Large intestine (tissue), 12 donors: ENCODE data around the gene OSBPL7. TPM values are rescaled to one million over a fixed set of nuclear protein-coding genes. Genes with fewer than 3 reads are reported as not detected.
A peak's percentile ranks its signal among the peaks of the same experiment; 100 is the strongest.

Experiments
- DNase-seq, 2 donors: peaks; one replicate each; pipeline versions ENCODE4 v3.0.0 to v3.0.0-alpha.2; 2013
- H3K27ac ChIP-seq: one replicate; pipeline ENCODE4 v1.5.1; 2013; ENCODE audit warnings: low read length
- H3K27me3 ChIP-seq: 2 replicates; pipeline ENCODE4 v1.6.1; 2013; ENCODE audit warnings: low read length; ENCODE audit not compliant: control insufficient read depth, insufficient read depth
- H3K36me3 ChIP-seq: 2 replicates; pipeline ENCODE4 v1.6.1; 2013; ENCODE audit warnings: low read length; ENCODE audit not compliant: control insufficient read depth, insufficient read depth
- H3K4me1 ChIP-seq: one replicate; pipeline ENCODE4 v1.6.1; 2013; ENCODE audit warnings: low read length; ENCODE audit not compliant: control insufficient read depth, insufficient read depth
- H3K4me3 ChIP-seq: one replicate; pipeline ENCODE4 v1.5.1; 2013; ENCODE audit warnings: low read length
- H3K9me3 ChIP-seq: one replicate; pipeline ENCODE4 v1.6.1; 2013; ENCODE audit warnings: mild to moderate bottlenecking, low read depth, low read length, moderate library complexity; ENCODE audit not compliant: control insufficient read depth
- whole genome bisulfite sequencing: methylation state at CpG from one replicate; pipeline ENCODE4 v1.1.5; 2013; ENCODE audit warnings: low lambda C conversion rate; ENCODE audit not compliant: insufficient coverage; 5-methylcytosine and 5-hydroxymethylcytosine counted together
- long read RNA-seq, 11 donors: transcript quantifications; one replicate each; lab custom pipeline, GENCODE V29; 2026
- polyA plus RNA-seq: library from polyadenylated mRNA; unstranded; fragments of 120-200 nt; gene quantifications from one replicate; pipeline ENCODE4 v1.2.1, GENCODE V29; 2013

The OSBPL7 gene
- 19.9 TPM for polyA plus RNA-seq
- long read RNA-seq, donor 1 = 0 reads
- long read RNA-seq, donor 2, partial matches to known transcripts = 0 of 2 reads
- long read RNA-seq, donor 2, other reads (novel, unspliced or antisense) = 0 of 2 reads
- long read RNA-seq, donor 3 = 0 reads
- long read RNA-seq, donor 4 = 0 reads
- long read RNA-seq, donor 5, partial matches to known transcripts = 0 of 2 reads
- long read RNA-seq, donor 5, other reads (novel, unspliced or antisense) = 0 of 2 reads
- long read RNA-seq, donor 6 = 0 reads
- long read RNA-seq, donor 7, partial matches to known transcripts = 0 of 2 reads
- long read RNA-seq, donor 7, other reads (novel, unspliced or antisense) = 0 of 2 reads
- long read RNA-seq, donor 8, partial matches to known transcripts = 0 of 2 reads
- long read RNA-seq, donor 8, other reads (novel, unspliced or antisense) = 0 of 2 reads
- long read RNA-seq, donor 9, partial matches to known transcripts = 0 of 3 reads
- long read RNA-seq, donor 9, other reads (novel, unspliced or antisense) = 0 of 3 reads
- long read RNA-seq, donor 10, partial matches to known transcripts = 0 of 3 reads
- long read RNA-seq, donor 10, other reads (novel, unspliced or antisense) = 0 of 3 reads
- long read RNA-seq, donor 11 = 0 reads

- Histone ChIP-seq H3K36me3 (peaks cover 52% of the 10 kb centered on the region), H3K27me3 (no peaks in the 10 kb centered on the region), H3K9me3 (no peaks in the 10 kb centered on the region), H3K4me3 (peak within 1 kb of the TSS; percentile 81), H3K4me1 (peaks cover 24% of the 10 kb centered on the region), H3K27ac (peak within 1 kb of the TSS; percentile 32)
- DNase-seq = peak; percentile 82 to 90
- no CpG with 5 or more reads among the region's 21 CpGs for WGBS
These were observed at the start of gene OSBPL7 for GRCh38 chr17:47821424-47822391. TSS of gene OSBPL7 (minus strand) at chr17:47821794. CDS start at chr17:47820278, 1,516 bp downstream.

- no peaks in the 10 kb centered on the region for H3K9me3 ChIP-seq
- peaks cover 42% of the 10 kb centered on the region for H3K27me3 ChIP-seq
- no peaks in the 10 kb centered on the region for H3K36me3 ChIP-seq
- no peak overlapping the region for H3K4me3 ChIP-seq
- no peak overlapping the region for H3K27ac ChIP-seq
- H3K4me1 ChIP-seq = peaks cover 8% of the 10 kb centered on the region
- no peak for DNase-seq
These were observed 49.5 kb upstream of the OSBPL7 start for GRCh38 chr17:47871048-47871447.

- Histone ChIP-seq H3K27ac (no peak overlapping the region), H3K4me3 (no peak overlapping the region), H3K36me3 (no peaks in the 10 kb centered on the region), H3K4me1 (peaks cover 14% of the 10 kb centered on the region), H3K9me3 (no peaks in the 10 kb centered on the region), H3K27me3 (peaks cover 45% of the 10 kb centered on the region)
- no peak for DNase-seq
- WGBS = no CpG with 5 or more reads among the region's 1 CpG
These were observed 48.5 kb upstream of the OSBPL7 start for GRCh38 chr17:47870056-47870455.

GRCh38 chr17:47869114-47869513, 47.5 kb upstream of the OSBPL7 start:
- H3K9me3 ChIP-seq = no peaks in the 10 kb centered on the region
- WGBS = no CpG with 5 or more reads among the region's 2 CpGs
- DNase-seq = no peak
- no peak overlapping the region for H3K4me3 ChIP-seq
- peaks cover 18% of the 10 kb centered on the region for H3K4me1 ChIP-seq
- no peak overlapping the region for H3K27ac ChIP-seq
- peaks cover 45% of the 10 kb centered on the region for H3K27me3 ChIP-seq
- no peaks in the 10 kb centered on the region for H3K36me3 ChIP-seq

GRCh38 chr17:47867813-47868533, 46.4 kb upstream of the OSBPL7 start:
- Histone ChIP-seq H3K4me1 (peaks cover 18% of the 10 kb centered on the region), H3K27ac (no peak overlapping the region), H3K27me3 (peaks cover 41% of the 10 kb centered on the region), H3K4me3 (no peak overlapping the region), H3K9me3 (no peaks in the 10 kb centered on the region), H3K36me3 (no peaks in the 10 kb centered on the region)
- DNase-seq = no peak
- no CpG with 5 or more reads among the region's 11 CpGs for WGBS

GRCh38 chr17:47866941-47867340, 45.3 kb upstream of the OSBPL7 start:
- DNase-seq = no peak
- WGBS = 100% methylated on average over 1 of the region's 20 CpGs
- Histone ChIP-seq H3K27me3 (peaks cover 32% of the 10 kb centered on the region), H3K9me3 (no peaks in the 10 kb centered on the region), H3K36me3 (no peaks in the 10 kb centered on the region), H3K4me3 (no peak overlapping the region), H3K27ac (no peak overlapping the region), H3K4me1 (peaks cover 10% of the 10 kb centered on the region)

GRCh38 chr17:47864791-47865216, 43.2 kb upstream of the OSBPL7 start:
- no CpG with 5 or more reads among the region's 7 CpGs for WGBS
- Histone ChIP-seq H3K9me3 (no peaks in the 10 kb centered on the region), H3K4me1 (peaks cover 10% of the 10 kb centered on the region), H3K27ac (no peak overlapping the region), H3K27me3 (peaks cover 17% of the 10 kb centered on the region), H3K4me3 (no peak overlapping the region), H3K36me3 (no peaks in the 10 kb centered on the region)
- DNase-seq = no peak

- Histone ChIP-seq H3K27me3 (peaks cover 5% of the 10 kb centered on the region), H3K36me3 (no peaks in the 10 kb centered on the region), H3K4me3 (no peak overlapping the region), H3K4me1 (peaks cover 10% of the 10 kb centered on the region), H3K27ac (no peak overlapping the region), H3K9me3 (no peaks in the 10 kb centered on the region)
- no peak for DNase-seq
- WGBS = no CpG with 5 or more reads among the region's 7 CpGs
These were observed 41.2 kb upstream of the OSBPL7 start for GRCh38 chr17:47862621-47863440.

GRCh38 chr17:47860386-47860785, 38.8 kb upstream of the OSBPL7 start:
- H3K4me3 ChIP-seq = no peak overlapping the region
- DNase-seq = no peak
- H3K36me3 ChIP-seq = no peaks in the 10 kb centered on the region
- WGBS = no CpG with 5 or more reads among the region's 5 CpGs
- H3K9me3 ChIP-seq = no peaks in the 10 kb centered on the region
- peaks cover 8% of the 10 kb centered on the region for H3K4me1 ChIP-seq
- H3K27me3 ChIP-seq = peaks cover 18% of the 10 kb centered on the region
- H3K27ac ChIP-seq = no peak overlapping the region
